ENCODE results near the gene ACSL3.

- TF ChIP-seq CTCF (IDR thresholded peaks at IDR 0.05 in 4 of 5, conservative IDR thresholded peaks at IDR 0.05 in 1 of 5) (no peak), POLR2A (IDR thresholded peaks at IDR 0.05) (no peak)
Measured at GRCh38 chr2:222939979-222940378, 79.1 kb downstream of the ACSL3 start.
